Stimulated activated naive CD8-positive, alpha-beta T cell treated with anti-CD3 and anti-CD28 coated beads, Interleukin-15, Interleukin-2, amounts not matched to agents 100 U/mL and 50 U/mL, for 24 hours (primary cell): ENCODE measurements around the gene GJA3.
A peak's percentile ranks its signal among the peaks of the same experiment; 100 is the strongest.

Source experiments
- ATAC-seq: fragments of 150-1000 bp; cut with Tn5 transposase; one replicate; pipeline ENCODE4 v1.10.0; 2021
- DNase-seq: peaks from one replicate; pipeline ENCODE4 v3.0.0; 2021

GJA3 gene

DNA sequence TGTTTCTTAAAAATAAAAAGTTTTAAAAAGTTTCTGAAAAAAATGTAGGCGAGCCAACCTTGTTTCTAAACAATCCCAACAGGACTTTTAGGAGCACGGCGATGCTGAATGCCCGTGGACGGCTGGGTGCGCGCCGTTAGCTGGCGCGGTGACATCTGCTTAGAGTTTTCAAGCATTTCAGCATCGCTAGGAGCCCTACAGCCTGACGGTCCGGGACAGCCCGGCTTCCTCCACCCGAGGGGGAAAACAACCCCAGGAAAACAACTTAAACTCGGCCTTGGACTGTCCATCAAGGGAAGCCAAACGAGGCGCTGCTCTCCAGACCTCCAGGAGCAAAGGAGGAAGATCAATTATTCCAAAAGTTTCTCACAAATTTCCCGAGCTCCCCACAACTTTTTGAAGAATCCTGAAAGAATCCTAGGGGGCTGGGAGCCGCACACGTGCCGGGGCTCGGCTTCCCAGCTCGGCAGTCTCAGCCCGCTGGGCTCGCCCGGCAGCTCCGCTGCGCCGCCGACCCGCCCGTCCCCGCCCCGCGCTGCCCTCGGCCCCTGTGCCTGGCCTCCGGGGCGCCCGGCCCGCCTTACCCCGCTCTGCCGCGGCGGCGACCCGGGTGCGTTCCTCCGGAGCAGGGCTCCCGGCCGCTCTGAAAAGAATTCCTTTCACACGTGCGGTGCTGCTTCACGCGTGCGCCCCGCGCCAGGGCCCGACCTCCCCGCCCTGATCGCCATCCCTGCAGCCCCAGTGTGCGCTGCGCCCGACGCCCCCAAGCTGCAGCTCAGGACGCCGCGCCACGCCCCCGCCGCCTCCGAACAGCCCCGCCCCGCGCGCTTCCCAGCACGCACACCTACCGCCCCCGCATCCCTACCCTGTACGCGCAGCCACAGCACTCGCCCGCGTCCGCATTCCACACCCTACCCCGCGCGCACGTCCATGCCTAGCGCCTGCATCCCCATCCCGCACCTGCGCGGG lies at the start of gene GJA3:
Gene GJA3, minus strand, starts transcription at position 747 of the 969 bp plus-strand sequence. CDS start 17,764 bp downstream, outside the sequence.
- DNase-seq (peak; percentile 68), ATAC-seq (peak; percentile 43)

DNA sequence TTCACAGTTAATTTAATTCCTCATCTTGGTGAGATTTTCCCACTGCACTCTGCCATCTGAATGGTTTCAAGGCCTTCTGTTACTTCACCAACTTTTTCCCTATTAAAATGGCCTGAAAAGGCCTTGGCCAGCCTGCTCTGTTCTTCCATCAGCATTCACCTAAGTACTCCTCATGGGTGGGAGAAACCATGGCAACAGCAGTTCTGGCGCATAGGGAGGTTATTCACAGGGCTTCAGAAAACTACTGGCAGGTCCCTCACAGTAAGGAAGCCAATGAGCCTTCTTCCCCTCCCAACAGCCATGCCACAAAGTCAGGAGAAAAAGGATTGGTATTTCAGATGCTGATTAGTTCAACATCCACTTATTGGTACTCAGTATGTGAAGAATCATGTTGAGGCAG lies 49.1 kb upstream of the GJA3 start:
- no peak for ATAC-seq
- no peak for DNase-seq

DNA sequence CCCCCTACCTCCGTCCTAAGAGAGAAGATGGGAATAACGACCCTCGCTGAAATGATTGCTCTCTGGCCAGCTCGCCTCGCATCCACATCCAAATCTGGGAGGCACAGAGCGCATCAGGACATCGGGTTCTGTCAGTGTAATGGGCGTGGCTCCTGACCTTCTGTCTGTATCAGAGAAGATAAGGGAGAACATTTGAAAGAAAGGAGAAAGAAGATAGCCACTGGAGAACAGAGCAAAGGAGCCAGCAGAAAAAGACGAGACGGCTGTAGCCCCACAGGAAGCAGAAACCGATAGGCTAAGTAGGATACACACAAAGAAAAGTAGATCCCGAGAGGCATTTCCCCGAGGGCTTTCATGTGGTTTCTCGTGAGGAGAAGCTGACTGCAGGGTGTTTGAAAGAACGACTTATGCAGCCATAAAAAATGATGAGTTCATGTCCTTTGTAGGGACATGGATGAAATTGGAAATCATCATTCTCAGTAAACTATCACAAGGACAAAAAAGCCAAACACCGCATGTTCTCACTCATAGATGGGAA lies 45.9 kb upstream of the GJA3 start:
- no peak for DNase-seq
- no peak for ATAC-seq

DNA sequence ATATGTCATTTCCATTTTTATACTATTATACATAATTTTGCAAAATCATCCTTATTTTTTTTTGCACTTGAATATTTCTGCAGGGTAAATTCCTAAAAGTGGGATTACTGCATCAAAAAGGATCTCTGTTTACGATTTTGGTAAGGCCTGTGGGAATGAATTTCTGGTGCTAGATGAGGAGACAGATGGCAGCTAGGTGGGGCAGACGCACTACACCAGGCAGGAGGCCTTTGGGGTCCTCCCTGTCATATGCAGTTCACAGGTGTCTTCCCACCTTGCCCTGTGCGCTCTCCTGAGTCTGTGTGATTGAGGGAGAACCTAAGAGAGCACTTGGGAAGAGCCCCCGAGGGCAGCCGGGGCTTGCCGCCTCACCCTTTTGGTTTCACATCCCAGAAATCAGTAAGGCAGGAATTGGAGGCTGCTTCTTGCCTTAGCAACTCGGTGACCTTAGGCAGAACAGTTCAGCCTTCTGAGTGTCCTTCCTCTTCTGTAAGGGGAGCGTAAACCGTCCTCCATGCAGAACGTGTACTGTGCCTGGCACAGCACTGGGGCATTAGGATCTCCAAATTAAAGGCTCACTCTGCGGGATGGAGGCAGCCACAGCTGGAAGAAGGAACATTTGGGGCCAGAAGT lies 45.3 kb upstream of the GJA3 start:
- ATAC-seq: no peak
- no peak for DNase-seq

DNA sequence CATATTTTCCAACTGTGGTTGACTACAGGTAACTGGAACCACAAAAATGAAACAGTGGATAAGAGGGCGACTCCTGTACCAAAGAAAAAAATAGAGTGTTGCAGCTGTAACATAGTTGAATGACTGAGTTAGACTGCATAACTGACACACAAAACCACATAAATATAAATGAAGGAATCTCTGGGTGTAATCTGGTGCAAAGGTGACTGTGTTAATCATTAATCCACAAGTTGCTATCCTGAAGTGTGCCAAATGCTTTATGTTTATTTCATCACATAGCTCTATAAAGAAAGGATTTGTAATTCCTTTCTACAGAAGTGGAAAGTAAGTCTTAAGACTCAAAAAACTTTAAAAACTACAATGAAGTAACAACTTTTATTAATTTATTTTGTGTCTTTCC lies 37.9 kb upstream of the GJA3 start:
- ATAC-seq (no peak), DNase-seq (no peak)

DNA sequence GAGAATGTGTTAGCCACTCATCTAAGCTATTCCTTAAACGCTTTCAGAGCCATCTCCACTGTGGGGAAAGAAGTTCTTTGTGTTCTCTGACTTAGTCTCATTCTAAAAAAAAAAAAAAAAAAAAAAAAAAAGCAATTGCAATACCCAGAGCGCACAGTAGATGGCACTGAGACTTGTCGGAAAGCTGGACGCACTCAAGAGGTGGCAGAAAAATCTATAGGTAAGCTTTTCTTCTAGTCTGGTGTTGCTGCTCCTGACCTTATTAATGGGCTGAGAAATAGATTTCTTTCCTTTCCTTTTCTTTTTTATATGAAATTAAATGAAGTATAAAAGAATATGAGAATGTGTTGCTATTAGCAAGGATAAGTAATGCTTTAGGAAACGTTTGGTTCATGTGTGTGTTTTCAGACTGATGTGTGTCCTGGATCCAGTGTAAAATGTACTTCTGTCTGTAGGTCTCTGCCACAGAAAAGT lies 36.5 kb upstream of the GJA3 start:
- peak; percentile 42 for ATAC-seq
- DNase-seq: no peak

DNA sequence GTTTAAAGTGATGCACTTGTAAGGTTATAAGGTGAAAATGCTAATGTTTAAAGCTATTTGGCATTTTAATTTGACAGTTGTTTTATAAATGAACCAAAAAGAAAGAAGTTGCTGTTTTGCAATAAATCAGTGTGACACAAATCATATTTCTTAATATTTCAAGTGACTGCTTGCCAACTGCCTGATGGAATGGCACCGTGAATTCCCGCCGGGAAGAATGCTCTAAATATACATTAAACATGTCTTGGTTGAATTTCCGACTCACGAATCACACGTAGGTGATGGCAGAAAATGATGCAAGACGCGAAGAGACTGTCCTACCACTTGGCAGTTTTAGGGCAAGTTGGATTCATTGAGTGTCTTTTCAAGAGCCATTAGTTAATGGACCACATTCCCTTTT lies 34.9 kb upstream of the GJA3 start:
- no peak for ATAC-seq
- DNase-seq: no peak

DNA sequence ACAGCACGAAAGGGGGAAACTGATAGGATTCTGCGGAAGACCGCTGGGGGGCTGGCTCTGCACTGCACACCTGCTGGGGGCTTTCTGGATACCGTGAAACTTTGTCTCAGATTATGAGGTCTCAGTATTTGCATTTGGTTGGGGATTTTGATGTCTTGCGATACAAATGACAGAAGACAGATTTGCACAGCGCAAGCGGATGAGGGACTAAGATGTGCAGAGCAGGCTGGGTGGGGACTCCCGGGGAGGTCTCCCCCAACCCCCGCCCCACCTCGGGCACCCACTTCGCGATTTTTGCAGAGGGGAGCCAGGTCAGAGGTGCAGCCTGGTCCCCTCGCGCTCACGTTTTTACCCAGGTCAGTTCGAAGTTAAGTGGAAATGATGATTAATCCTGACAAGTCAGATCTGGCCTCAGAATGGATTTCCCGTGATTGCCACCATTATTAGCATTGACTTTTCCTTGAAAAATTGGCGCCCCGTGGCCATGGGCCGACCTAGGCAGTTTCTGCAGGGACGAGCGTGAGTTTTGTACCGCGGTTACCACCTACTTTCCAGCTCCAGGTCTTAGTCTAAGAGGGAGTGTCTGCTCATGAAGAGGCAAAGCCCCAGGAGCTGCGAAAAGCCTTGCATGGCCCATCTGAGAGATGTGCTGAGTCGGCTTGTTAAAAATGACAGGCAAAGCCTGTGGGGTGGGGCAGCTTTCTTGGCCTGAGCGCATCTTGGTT lies 33.2 kb upstream of the GJA3 start:
- peak; percentile 43 for ATAC-seq
- peak; percentile 32 for DNase-seq

DNA sequence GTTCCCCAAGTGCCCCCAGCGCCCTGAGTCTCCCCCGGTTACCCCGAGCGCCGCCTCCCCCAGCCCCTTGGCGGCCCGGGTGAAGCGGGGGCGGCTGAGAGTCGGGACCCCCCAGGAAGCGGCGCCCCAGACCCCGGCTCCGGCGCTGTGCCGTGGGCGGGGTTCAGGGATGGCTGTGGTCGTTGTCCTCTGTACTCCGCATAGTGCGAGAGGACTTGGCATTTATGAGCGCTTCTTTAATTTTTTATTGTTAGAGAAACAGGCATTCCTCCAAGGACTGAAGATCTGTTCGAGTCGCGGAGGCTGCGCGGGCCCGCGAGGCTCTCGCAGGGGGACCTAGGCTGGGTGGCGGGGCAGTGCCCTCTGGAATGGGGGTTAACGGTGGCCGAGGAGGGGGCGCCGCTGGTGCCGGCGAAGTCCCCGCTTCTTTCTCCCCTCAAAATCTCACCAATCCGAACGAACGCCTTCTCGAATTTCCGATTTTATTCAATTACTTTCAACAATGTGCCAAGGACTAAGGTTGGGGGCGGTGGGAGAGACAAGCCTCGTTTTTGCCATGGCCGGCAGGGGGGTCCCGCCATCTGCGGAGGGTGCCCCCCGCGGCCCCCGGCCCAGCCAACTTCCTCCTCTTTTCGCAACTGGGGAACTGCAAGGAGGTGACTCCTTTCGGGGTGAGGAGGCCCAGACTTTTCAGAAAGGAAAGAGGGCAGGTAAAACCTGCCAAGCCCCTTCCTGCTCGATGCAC lies 32.5 kb upstream of the GJA3 start:
- ATAC-seq (peak; percentile 20), DNase-seq (no peak)

DNA sequence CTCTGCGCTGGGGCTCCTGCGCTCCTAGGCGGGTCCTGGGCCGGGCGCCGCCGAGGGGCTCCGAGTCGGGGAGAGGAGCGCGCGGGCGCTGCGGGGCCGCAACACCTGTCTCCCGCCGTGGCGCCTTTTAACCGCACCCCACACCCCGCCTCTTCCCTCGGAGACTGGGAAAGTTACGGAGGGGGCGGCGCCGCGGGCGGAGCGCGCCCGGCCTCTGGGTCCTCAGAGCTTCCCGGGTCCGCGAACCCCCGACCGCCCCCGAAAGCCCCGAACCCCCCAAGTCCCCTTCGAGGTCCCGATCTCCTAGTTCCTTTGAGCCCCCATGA lies 31.9 kb upstream of the GJA3 start, which contains the start of gene GJB2:
Gene GJB2, minus strand, starts transcription at position 103 of the 326 bp plus-strand sequence. CDS start 3,357 bp downstream, outside the sequence.
- DNase-seq: peak; percentile 22
- ATAC-seq: no peak

DNA sequence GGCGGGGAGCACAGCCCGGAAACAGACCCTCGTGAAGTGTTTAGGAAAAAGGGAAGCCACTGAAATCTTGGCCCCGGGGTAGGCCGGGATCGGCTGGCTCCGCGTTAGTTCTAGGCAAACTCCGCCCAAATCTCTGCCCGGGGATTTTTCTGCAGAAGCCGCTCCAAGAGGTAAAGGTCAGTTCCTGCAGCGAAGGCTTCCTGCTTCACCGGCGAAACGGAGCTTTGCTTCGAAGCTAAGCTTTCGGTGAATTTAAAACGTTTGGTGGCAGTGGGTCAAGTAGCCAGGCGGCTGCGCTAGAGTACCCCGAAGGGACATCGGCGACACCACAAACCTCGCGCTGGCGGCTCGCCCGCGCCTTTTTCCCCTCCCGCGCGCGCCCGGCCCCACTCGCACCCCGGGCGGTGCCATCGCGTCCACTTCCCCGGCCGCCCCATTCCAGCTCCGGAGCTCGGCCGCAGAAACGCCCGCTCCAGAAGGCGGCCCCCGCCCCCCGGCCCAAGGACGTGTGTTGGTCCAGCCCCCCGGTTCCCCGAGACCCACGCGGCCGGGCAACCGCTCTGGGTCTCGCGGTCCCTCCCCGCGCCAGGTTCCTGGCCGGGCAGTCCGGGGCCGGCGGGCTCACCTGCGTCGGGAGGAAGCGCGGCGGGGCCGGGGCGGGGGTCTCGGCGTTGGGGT lies 31.4 kb upstream of the GJA3 start:
- ATAC-seq: peak; percentile 10
- DNase-seq: peak; percentile 40

DNA sequence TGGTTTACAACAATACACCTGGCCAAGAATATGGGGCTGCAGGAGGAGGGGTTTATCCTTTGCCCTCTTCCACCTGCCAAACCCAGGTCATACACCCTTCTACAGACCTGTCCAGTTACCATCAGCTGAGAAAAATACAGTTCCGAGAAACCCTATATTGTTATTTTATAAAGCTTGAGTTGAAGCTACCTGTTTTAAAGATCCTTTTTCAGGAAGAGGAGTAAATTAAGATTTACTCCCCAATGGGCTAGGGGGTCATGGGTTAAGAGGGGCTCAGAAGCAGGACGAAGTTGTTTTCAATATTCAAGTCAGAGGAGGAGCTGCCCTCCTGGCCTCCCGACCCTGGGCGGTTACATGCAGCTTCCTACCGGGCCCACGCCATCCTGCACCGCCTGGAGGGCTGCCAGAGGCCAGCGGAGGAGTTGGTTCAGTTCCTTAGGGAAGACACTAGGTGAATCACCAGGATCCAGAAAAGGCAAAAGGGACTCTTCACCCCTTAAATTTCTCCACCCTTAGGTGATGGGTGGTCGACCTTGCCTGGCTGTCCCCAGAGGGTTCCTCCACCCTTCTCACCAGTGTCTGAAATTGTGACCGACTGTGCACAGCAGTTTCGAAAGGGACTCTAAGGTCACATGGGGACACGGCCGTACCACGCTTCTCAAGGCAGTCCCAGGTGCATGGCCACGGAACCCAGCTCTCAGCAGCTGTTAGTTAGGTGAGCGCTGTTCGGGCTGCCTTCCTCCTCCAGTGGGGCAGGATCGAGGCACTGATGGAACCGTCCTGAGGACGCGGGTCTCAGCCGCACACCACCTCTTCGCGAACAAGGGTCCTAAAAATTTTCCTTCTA lies 30.7 kb upstream of the GJA3 start:
- ATAC-seq (no peak), DNase-seq (no peak)

DNA sequence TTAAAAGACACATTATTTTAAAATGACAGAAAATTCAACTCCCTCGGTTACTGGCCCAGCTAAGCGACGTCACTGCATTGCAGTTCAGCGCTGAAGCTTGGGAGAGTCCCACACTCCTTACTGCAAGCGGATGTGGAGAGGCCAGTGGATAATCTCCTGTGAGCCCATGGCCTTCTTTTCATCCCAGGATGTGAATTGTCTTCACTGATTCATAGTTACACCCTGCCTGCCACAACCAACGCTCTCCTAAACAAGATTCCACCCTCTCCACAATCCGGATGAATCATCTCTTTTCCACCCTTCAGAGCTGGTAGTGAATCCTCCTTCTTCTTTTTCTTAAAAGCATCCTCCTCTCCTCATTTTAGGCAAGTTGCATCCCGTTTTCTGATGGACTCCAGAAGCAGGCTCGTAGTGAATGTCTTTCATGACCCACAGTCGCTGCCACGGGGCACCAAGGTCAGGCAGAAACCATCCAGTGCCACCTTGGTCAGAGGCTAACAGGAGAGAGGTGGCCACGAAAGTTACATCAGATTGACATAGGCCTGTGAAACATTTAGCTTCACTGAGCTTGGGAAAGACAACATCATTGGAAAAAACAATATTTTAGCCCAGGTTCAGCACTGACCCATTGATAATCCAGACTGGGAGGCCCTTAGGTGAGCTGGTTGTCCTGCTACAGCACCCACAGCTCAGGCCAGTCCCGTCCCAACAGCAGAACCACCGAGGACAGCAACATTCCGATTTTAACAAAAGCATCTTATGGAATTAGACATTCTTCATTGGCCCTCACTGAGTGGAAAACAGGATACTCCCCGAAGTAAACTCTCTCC lies 29.8 kb upstream of the GJA3 start:
- DNase-seq (no peak), ATAC-seq (no peak)

DNA sequence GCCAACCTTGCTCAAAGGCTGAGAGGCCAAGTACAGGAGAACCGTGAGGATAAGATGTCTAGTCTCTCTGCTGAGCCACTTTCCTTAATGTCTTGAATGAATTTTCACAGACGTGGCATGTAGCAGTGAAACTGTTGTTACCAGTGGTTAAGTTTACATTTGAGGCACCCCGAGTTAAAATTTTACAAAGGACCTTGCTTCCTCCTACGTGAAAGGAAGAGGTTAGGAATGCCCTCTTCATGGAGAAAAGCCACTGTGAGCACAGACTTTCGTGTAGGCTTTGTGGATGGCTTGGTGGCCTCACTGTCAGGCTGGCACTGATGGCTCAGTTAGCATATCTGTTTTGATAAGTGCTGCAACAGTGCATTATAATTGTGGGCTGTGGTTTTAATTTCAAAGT lies 29.2 kb upstream of the GJA3 start:
- no peak for ATAC-seq
- DNase-seq: no peak

DNA sequence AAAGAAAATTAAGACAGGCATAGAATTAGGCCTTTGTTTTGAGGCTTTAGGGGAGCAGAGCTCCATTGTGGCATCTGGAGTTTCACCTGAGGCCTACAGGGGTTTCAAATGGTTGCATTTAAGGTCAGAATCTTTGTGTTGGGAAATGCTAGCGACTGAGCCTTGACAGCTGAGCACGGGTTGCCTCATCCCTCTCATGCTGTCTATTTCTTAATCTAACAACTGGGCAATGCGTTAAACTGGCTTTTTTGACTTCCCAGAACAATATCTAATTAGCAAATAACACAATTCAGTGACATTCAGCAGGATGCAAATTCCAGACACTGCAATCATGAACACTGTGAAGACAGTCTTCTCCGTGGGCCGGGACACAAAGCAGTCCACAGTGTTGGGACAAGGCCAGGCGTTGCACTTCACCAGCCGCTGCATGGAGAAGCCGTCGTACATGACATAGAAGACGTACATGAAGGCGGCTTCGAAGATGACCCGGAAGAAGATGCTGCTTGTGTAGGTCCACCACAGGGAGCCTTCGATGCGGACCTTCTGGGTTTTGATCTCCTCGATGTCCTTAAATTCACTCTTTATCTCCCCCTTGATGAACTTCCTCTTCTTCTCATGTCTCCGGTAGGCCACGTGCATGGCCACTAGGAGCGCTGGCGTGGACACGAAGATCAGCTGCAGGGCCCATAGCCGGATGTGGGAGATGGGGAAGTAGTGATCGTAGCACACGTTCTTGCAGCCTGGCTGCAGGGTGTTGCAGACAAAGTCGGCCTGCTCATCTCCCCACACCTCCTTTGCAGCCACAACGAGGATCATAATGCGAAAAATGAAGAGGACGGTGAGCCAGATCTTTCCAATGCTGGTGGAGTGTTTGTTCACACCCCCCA lies 28.1 kb upstream of the GJA3 start:
- DNase-seq: no peak
- ATAC-seq: no peak

DNA sequence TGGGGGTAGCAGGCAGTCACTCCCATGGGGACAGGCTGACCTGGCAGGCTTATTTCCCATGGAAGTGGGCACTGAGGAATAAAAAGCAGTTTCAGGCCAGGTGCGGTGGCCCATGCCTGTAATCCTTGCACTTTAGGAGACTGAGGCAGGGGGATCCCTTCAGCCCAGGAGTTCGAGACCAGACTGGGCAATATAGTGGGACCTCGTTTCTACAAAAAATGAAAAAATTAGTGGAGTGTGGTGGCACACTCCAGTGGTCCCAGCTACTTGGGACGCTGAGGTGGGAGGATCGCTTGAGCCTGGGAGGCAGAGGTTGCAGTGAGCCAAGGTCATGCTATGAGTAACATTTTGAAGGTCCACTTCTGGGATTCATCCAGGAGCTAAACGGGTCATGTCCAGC lies 25.9 kb upstream of the GJA3 start:
- DNase-seq (no peak), ATAC-seq (no peak)

DNA sequence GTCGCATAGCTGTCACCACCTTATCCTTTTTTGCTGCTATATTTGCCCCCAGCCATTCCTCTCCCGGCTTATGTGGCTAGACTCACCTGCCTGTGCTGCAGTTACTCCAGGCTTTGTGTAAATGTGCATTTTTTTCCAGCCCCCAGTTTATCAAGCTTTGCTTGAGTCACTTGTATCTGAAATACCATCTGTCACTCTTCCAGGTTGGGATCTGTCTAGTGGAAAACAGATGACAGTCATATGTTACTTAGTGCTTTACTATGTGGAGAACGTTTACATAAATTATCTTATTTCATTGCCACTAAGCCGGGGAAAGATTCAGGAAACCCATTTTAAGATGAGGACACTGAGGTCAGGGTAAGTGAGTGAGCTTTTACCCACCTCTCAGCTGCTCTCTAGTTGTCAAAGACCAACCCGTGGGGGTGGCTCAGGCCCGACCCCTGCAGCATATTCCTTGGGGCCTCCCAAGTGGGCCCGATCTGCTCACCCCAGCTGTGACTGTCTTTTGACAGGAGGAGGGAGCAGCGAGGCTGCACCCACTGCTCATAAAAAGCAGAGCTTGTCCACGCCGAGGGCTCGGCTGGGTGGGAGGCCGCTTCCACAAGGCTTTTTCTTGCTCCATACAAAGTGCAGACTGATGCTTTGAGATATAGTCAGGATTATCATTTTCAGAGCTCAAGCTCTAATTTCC lies 24.7 kb upstream of the GJA3 start:
- no peak for DNase-seq
- no peak for ATAC-seq
